HepG2 (cell line): ENCODE data around the gene CHRM2. TPM values are rescaled to one million over a fixed set of nuclear protein-coding genes. Genes with fewer than 3 reads are reported as not detected.

Experiments
- ATAC-seq: fragments of 200-7000 bp; cut with Tn5 transposase; 3 replicates; pipeline ENCODE4 v1.9.1; 2020; ENCODE audit warnings: mild to moderate bottlenecking, moderate library complexity
- BruUV-seq: library from RNA; stranded (reverse); fragments of 400-500 nt; replicated peaks from 2 replicates; lab custom pipeline; 2021; lab: Mats Ljungman, UMichigan
- CTCF ChIA-PET: fragments of 300-600 bp; formaldehyde crosslinking; extraction: SDS; loops from one replicate; lab custom pipeline; 2021; ENCODE audit warnings: low total read pairs, inconsistent platforms, low intra/inter-chr PET ratio; lab: Yijun Ruan, JAX
- POLR2A ChIA-PET: fragments of 350-600 bp; sonication (Branson Sonifier 250); formaldehyde crosslinking; loops from one replicate; lab custom pipeline; 2020; ENCODE audit warnings: antibody characterized with exemption, inconsistent platforms; lab: Yijun Ruan, JAX
- DNase-seq: peaks from one replicate; pipeline ENCODE4 v3.0.0-alpha.2; 2015; ENCODE audit warnings: low spot score
- FAIRE-seq: peaks from 3 replicates; lab custom pipeline; 2011; peaks lifted over from hg19 to GRCh38; lab: Jason Lieb, UNC
- H2AFZ ChIP-seq: one replicate; pipeline ENCODE4 v1.6.1; 2011; ENCODE audit warnings: low read length, inconsistent platforms
- H3K27ac ChIP-seq: fragments of 300-600 bp; 3 replicates; pipeline ENCODE4 v1.8.0; 2011; ENCODE audit warnings: mixed run types, mild to moderate bottlenecking, mixed read lengths, low read length, inconsistent platforms; ENCODE audit not compliant: insufficient read depth; ENCODE audit errors: extremely low read length
- H3K27me3 ChIP-seq, 2 experiments: fragments of 200-600 bp in 1 of 2; 2 replicates in 1 of 2; 3 replicates in 1 of 2; pipeline versions ENCODE4 v1.6.0 to v1.8.0; 2011; ENCODE audit warnings: low read length in 2 of 2, mild to moderate bottlenecking in 2 of 2, moderate library complexity in 2 of 2, inconsistent platforms in 1 of 2; ENCODE audit not compliant: insufficient read depth in 2 of 2, control insufficient read depth in 1 of 2
- H3K36me3 ChIP-seq, 2 experiments: fragments of 200-600 bp in 1 of 2; replicated peaks in 1 of 2; 2 replicates in 1 of 2; 3 replicates in 1 of 2; pipeline versions ENCODE4 v1.5.1 to v1.8.0; 2011; ENCODE audit warnings: low read length in 2 of 2, inconsistent platforms in 1 of 2; ENCODE audit not compliant: insufficient read depth in 2 of 2, control insufficient read depth in 1 of 2
- H3K4me1 ChIP-seq: 2 replicates; pipeline ENCODE4 v1.5.1; 2012; ENCODE audit warnings: low read length, inconsistent platforms; ENCODE audit not compliant: insufficient read depth
- H3K4me2 ChIP-seq: 2 replicates; pipeline ENCODE4 v1.6.0; 2011; ENCODE audit warnings: low read depth, low read length, inconsistent platforms
- H3K4me3 ChIP-seq, 3 experiments: fragments of 200-600 bp in 1 of 3; sonication (generic), shearing (Covaris generic) in 1 of 3; replicated peaks in 1 of 3; 2 replicates each; pipeline ENCODE4 v1.5.1; 2011 to 2016; ENCODE audit warnings: low read length in 3 of 3, inconsistent platforms in 2 of 3, low read depth in 2 of 3, mild to moderate bottlenecking in 2 of 3, control low read depth in 1 of 3, mixed read lengths in 1 of 3; ENCODE audit not compliant: insufficient read depth in 1 of 3
- H3K79me2 ChIP-seq: one replicate; pipeline ENCODE4 v1.6.1; 2011; ENCODE audit warnings: low read length, inconsistent platforms; ENCODE audit not compliant: insufficient read depth
- H3K9ac ChIP-seq: 2 replicates; pipeline ENCODE4 v1.6.0; 2011; ENCODE audit warnings: mild to moderate bottlenecking, low read depth, low read length, inconsistent platforms; ENCODE audit not compliant: insufficient read depth
- H3K9me3 ChIP-seq: 2 replicates; pipeline ENCODE4 v1.5.1; 2012; ENCODE audit warnings: mild to moderate bottlenecking, low read length
- H4K20me1 ChIP-seq: 2 replicates; pipeline ENCODE4 v1.6.0; 2011; ENCODE audit warnings: inconsistent platforms, mild to moderate bottlenecking, low read length, moderate library complexity; ENCODE audit not compliant: insufficient read depth
- AHR ChIP-seq: IDR thresholded peaks from 2 replicates; pipeline ENCODE4 v1.6.1; 2018; ENCODE audit warnings: missing genetic modification reagents, missing compliant biosample characterization
- HNRNPLL ChIP-seq: fragments of 200-400 bp; formaldehyde crosslinking; IDR thresholded peaks from 2 replicates; pipeline ENCODE4 v1.6.1; 2017; ENCODE audit warnings: mild to moderate bottlenecking, low read depth, low read length; ENCODE audit not compliant: poor library complexity, severe bottlenecking
- MATR3 ChIP-seq: sonication (generic); formaldehyde crosslinking; IDR thresholded peaks from 2 replicates; pipeline ENCODE4 v1.4.0; 2020; ENCODE audit warnings: missing genetic modification reagents
- NFYB ChIP-seq: sonication (generic); formaldehyde crosslinking; IDR thresholded peaks from 2 replicates; pipeline ENCODE4 v1.4.0; 2020; ENCODE audit warnings: missing genetic modification reagents
- REL ChIP-seq: sonication (generic); formaldehyde crosslinking; conservative IDR thresholded peaks from 2 replicates; pipeline ENCODE4 v1.8.0; 2022; ENCODE audit warnings: mild to moderate bottlenecking, missing genetic modification reagents, moderate library complexity
- RFX1 ChIP-seq: fragments of 450-650 bp; IDR thresholded peaks from 2 replicates; pipeline ENCODE4 v1.6.1; 2017
- ZBTB43 ChIP-seq: sonication (generic); formaldehyde crosslinking; conservative IDR thresholded peaks from 2 replicates; pipeline ENCODE4 v1.4.0; 2020; ENCODE audit warnings: missing genetic modification reagents
- ZNF10 ChIP-seq: sonication (generic); formaldehyde crosslinking; IDR thresholded peaks from 2 replicates; pipeline ENCODE4 v1.4.0; 2020; ENCODE audit warnings: mild to moderate bottlenecking, low read depth, missing genetic modification reagents, borderline replicate concordance
- ZNF180 ChIP-seq: sonication (generic); formaldehyde crosslinking; IDR thresholded peaks from 2 replicates; pipeline ENCODE4 v1.4.0; 2020; ENCODE audit warnings: low read depth, missing genetic modification reagents, borderline replicate concordance
- ZNF251 ChIP-seq: sonication (generic); formaldehyde crosslinking; IDR thresholded peaks from 2 replicates; pipeline ENCODE4 v1.9.0; 2021; ENCODE audit warnings: mild to moderate bottlenecking, missing genetic modification reagents
- ZNF510 ChIP-seq: sonication (generic); formaldehyde crosslinking; IDR thresholded peaks from 2 replicates; pipeline ENCODE4 v1.4.0; 2020; ENCODE audit warnings: low read depth, mild to moderate bottlenecking, missing genetic modification reagents
- WGBS: methylation state at CpG from one replicate; pipeline ENCODE4 v1.1.6; 2017; ENCODE audit warnings: low lambda C conversion rate; 5-methylcytosine and 5-hydroxymethylcytosine counted together
- in situ Hi-C: cut with HindIII; loops from 2 replicates; pipeline ENCODE4 v1.10.0; 2017; ENCODE audit warnings: low pct_unique_long_range_greater_than_20kb; ENCODE audit not compliant: extremely low pct_ligation_motif_present
- intact Hi-C: fragments of 100-400 bp; cut with micrococcal nuclease; formaldehyde crosslinking; loops from one replicate; pipeline ENCODE4 v1.10.0; 2022; ENCODE audit not compliant: unreplicated experiment
- polyA plus RNA-seq, 8 experiments: library from polyadenylated mRNA; depleted of rRNA in 3 of 8; stranded (reverse) in 7 of 8; unstranded in 1 of 8; fragments of >200 nt; fragmentation: Illumina TruSeq in 4 of 8; extraction: Trizol in 4 of 8; gene quantifications; 2 replicates each; pipeline versions ENCODE4 v1.2.1 to v1.2.3, GENCODE V29; 2011 to 2016; ENCODE audit warnings: low read depth in 4 of 8, missing spikeins in 1 of 8, mixed read lengths in 1 of 8; ENCODE audit not compliant: insufficient read depth in 1 of 8
- total RNA-seq, 5 experiments: library from RNA; depleted of rRNA; stranded (reverse); fragments of >200 nt; fragmentation: Illumina TruSeq; extraction: Trizol; gene quantifications; 2 replicates each; pipeline ENCODE4 v1.2.3, GENCODE V29; 2016; ENCODE audit warnings: low read depth in 1 of 5
- TF ChIP-seq, protein P1 (sequence below): sonication (generic); formaldehyde crosslinking; IDR thresholded peaks from 2 replicates; pipeline ENCODE4 v1.8.0; 2022; ENCODE audit warnings: mild to moderate bottlenecking, missing genetic modification reagents
- TF ChIP-seq, protein P2 (sequence below): IDR thresholded peaks from 2 replicates; pipeline ENCODE4 v1.6.1; 2016
- TF ChIP-seq, protein P3 (sequence below): sonication (generic); formaldehyde crosslinking; IDR thresholded peaks from 2 replicates; pipeline ENCODE4 v1.5.0; 2020; ENCODE audit warnings: mild to moderate bottlenecking, missing genetic modification reagents, borderline replicate concordance
- TF ChIP-seq, protein P4 (sequence below), 2 experiments: sonication (generic) in 1 of 2; formaldehyde crosslinking in 1 of 2; IDR thresholded peaks; 2 replicates each; pipeline versions ENCODE4 v1.5.1 to v1.6.1; 2011 to 2020; ENCODE audit warnings: borderline replicate concordance in 1 of 2, low read depth in 1 of 2, low read length in 1 of 2, mild to moderate bottlenecking in 1 of 2, missing genetic modification reagents in 1 of 2, moderate library complexity in 1 of 2

Gene CHRM2
- total and polyA plus RNA-seq, 2 of the 13 experiments (the other 11 are each of a cell fraction or from before 2014, with no cell fraction given), result not detected

DNA sequence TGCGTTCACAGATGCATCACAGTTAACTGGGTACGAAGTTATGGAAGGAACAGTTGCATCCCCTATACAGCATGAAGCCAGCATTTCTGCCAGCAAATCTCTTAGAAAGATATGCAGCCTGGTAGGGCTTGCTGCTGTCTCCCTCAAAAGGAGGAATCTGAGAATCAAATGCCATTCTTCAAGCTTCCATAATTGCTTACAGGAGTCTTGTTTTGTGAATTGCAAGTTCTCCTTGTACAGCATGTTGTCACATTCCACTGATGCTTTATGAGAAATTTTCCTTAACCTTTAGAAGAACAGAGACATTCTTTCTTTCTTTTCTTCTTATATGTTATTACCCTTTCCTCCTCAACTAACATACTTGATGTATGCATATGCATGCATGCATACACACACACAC is 134.6 kb downstream of the CHRM2 start (continued):
- TF ChIP-seq, protein P1, sequence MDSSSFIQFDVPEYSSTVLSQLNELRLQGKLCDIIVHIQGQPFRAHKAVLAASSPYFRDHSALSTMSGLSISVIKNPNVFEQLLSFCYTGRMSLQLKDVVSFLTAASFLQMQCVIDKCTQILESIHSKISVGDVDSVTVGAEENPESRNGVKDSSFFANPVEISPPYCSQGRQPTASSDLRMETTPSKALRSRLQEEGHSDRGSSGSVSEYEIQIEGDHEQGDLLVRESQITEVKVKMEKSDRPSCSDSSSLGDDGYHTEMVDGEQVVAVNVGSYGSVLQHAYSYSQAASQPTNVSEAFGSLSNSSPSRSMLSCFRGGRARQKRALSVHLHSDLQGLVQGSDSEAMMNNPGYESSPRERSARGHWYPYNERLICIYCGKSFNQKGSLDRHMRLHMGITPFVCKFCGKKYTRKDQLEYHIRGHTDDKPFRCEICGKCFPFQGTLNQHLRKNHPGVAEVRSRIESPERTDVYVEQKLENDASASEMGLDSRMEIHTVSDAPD (CRISPR knock-in tag), result no peak
- TF ChIP-seq RFX1, result no peak

DNA sequence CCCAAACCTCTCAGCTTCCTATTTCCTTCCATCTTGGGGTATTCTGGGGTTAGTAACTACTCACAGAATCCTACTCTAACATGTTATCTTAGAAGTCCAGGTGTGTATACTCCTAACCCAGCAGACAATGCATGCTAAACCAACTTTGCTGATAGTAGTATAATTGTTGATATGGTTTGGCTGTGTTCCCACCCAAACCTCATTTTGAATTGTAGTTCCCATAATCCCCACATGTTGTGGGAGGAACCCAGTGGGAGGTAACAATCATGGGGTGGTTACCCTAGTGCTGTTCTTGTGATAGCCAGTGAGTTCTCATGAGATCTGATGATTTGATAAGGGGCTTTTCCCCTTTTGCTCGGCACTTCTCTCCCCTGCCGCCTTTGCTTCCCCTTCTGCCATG is 135.1 kb downstream of the CHRM2 start:
- no peaks in the 10 kb centered on the region for H3K27me3 ChIP-seq
- no peaks in the 10 kb centered on the region for H4K20me1 ChIP-seq
- ChIA-PET CTCF (no interaction called here), POLR2A (no interaction called here)
- no peak overlapping the region for H3K4me3 ChIP-seq
- H3K9me3 ChIP-seq, result no peaks in the 10 kb centered on the region
- no peaks in the 10 kb centered on the region for H3K4me1 ChIP-seq
- BruUV-seq, result no TSS peak
- WGBS, result 3% methylated on average over 2 of the region's 2 CpGs
- H3K27ac ChIP-seq, result no peak overlapping the region
- H3K79me2 ChIP-seq, result no peaks in the 10 kb centered on the region
- FAIRE-seq, result no peak
- intact Hi-C loops, result no loop called here
- no peak overlapping the region for H2AFZ ChIP-seq
- in situ Hi-C loops, result no loop called here
- no peaks in the 10 kb centered on the region for H3K36me3 ChIP-seq
- H3K9ac ChIP-seq, result no peak overlapping the region
- DNase-seq, result no peak
- no peak overlapping the region for H3K4me2 ChIP-seq
- ATAC-seq, result no peak
- no peak for TF ChIP-seq HNRNPLL
- no peak for TF ChIP-seq ZNF10 (CRISPR knock-in tag)
- TF ChIP-seq, protein P2, sequence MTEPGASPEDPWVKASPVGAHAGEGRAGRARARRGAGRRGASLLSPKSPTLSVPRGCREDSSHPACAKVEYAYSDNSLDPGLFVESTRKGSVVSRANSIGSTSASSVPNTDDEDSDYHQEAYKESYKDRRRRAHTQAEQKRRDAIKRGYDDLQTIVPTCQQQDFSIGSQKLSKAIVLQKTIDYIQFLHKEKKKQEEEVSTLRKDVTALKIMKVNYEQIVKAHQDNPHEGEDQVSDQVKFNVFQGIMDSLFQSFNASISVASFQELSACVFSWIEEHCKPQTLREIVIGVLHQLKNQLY (CRISPR knock-in tag), result no peak
- TF ChIP-seq ZNF251, result no peak
- no peak for TF ChIP-seq NFYB (CRISPR knock-in tag)
- TF ChIP-seq, protein P3, sequence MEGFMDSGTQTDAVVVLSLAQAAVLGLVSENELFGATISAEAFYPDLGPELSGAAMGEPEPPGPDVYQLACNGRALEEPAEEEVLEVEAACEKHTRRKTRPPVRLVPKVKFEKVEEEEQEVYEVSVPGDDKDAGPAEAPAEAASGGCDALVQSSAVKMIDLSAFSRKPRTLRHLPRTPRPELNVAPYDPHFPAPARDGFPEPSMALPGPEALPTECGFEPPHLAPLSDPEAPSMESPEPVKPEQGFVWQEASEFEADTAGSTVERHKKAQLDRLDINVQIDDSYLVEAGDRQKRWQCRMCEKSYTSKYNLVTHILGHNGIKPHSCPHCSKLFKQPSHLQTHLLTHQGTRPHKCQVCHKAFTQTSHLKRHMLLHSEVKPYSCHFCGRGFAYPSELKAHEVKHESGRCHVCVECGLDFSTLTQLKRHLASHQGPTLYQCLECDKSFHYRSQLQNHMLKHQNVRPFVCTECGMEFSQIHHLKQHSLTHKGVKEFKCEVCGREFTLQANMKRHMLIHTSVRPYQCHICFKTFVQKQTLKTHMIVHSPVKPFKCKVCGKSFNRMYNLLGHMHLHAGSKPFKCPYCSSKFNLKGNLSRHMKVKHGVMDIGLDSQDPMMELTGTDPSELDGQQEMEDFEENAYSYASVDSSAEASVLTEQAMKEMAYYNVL (CRISPR knock-in tag), result no peak
- no peak for TF ChIP-seq AHR (CRISPR knock-in tag)
- no peak for TF ChIP-seq ZBTB43 (CRISPR knock-in tag)
- no peak for TF ChIP-seq REL (CRISPR knock-in tag)
- TF ChIP-seq MATR3 (CRISPR knock-in tag), result no peak
- TF ChIP-seq ZNF180 (CRISPR knock-in tag), result no peak
- TF ChIP-seq, protein P4, sequence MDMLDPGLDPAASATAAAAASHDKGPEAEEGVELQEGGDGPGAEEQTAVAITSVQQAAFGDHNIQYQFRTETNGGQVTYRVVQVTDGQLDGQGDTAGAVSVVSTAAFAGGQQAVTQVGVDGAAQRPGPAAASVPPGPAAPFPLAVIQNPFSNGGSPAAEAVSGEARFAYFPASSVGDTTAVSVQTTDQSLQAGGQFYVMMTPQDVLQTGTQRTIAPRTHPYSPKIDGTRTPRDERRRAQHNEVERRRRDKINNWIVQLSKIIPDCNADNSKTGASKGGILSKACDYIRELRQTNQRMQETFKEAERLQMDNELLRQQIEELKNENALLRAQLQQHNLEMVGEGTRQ (IDR thresholded peaks at IDR 0.05; ENCODE audit: low read depth, low read length), result no peak
- TF ChIP-seq, protein P4 (CRISPR knock-in tag; IDR thresholded peaks at IDR 0.05; ENCODE audit: borderline replicate concordance), result no peak
- TF ChIP-seq ZNF510, result no peak
